DOHH2 (cell line): Measurements from ENCODE around the gene PPP6R3.

Source experiments
- CTCF ChIP-seq: fragments of 200-600 bp; sonication (generic); IDR thresholded peaks from one replicate; pipeline ENCODE4 v1.5.1; 2014; ENCODE audit warnings: antibody characterized with exemption, mild to moderate bottlenecking, low read depth, low read length; ENCODE audit not compliant: poor library complexity, severe bottlenecking
- EZH2phosphoT487 ChIP-seq: fragments of 200-600 bp; sonication (generic); IDR thresholded peaks from 2 replicates; pipeline ENCODE4 v1.6.1; 2017; ENCODE audit warnings: borderline replicate concordance, mild to moderate bottlenecking, antibody characterized with exemption, low read length, moderate library complexity, mixed read lengths

- TF ChIP-seq CTCF = no peak
- TF ChIP-seq EZH2phosphoT487 = no peak
These were observed 44.4 kb upstream of the PPP6R3 start for GRCh38 chr11:68416070-68416578.
